SU-DHL-6 (cell line): ENCODE data around the gene DOK4.

Experiments
- H2AFZ ChIP-seq: fragments of 200-600 bp; sonication (generic); 2 replicates; pipeline ENCODE4 v1.6.1; 2014; ENCODE audit warnings: low read depth, mild to moderate bottlenecking, moderate library complexity, mixed read lengths, antibody characterized with exemption, low read length; ENCODE audit not compliant: severe bottlenecking
- H3F3A ChIP-seq: fragments of 200-600 bp; shearing (Covaris generic); 2 replicates; pipeline ENCODE4 v1.6.0; 2016; ENCODE audit warnings: antibody characterized with exemption, mild to moderate bottlenecking; ENCODE audit not compliant: insufficient read depth
- H3K27ac ChIP-seq: fragments of 200-600 bp; sonication (generic); 2 replicates; pipeline ENCODE4 v1.5.1; 2016; ENCODE audit warnings: low read depth, mild to moderate bottlenecking, low read length, moderate library complexity, mixed read lengths
- H3K27me3 ChIP-seq: fragments of 200-600 bp; sonication (generic), shearing (Covaris generic); 2 replicates; pipeline ENCODE4 v1.6.0; 2014; ENCODE audit warnings: mild to moderate bottlenecking, low read length
- H3K36me3 ChIP-seq: fragments of 200-600 bp; sonication (generic); 2 replicates; pipeline ENCODE4 v1.6.1; 2014; ENCODE audit warnings: mild to moderate bottlenecking, low read length, mixed read lengths
- H3K4me2 ChIP-seq: fragments of 300-600, 200-600 bp; shearing (Covaris generic), sonication (generic); 2 replicates; pipeline ENCODE4 v1.6.0; 2014; ENCODE audit warnings: low read length, low read depth, mild to moderate bottlenecking; ENCODE audit not compliant: poor library complexity, severe bottlenecking
- H3K4me3 ChIP-seq: fragments of 200-600 bp; sonication (generic); 2 replicates; pipeline ENCODE4 v1.5.1; 2014; ENCODE audit warnings: antibody characterized with exemption, low read length, mild to moderate bottlenecking, mixed read lengths; ENCODE audit not compliant: insufficient read depth, poor library complexity, severe bottlenecking
- H3K79me2 ChIP-seq: fragments of 200-600 bp; sonication (generic); 2 replicates; pipeline ENCODE4 v1.6.1; 2014; ENCODE audit warnings: mild to moderate bottlenecking, low read length, moderate library complexity; ENCODE audit not compliant: insufficient read depth
- H3K9ac ChIP-seq: fragments of 200-600 bp; sonication (generic); 2 replicates; pipeline ENCODE4 v1.7.0; 2014; ENCODE audit warnings: mild to moderate bottlenecking, low read length
- H3K9me2 ChIP-seq: fragments of 200-600 bp; sonication (generic); replicated peaks from 2 replicates; pipeline ENCODE4 v1.6.1; 2014; ENCODE audit warnings: low read length; ENCODE audit not compliant: insufficient read depth
- H3K9me3 ChIP-seq: fragments of 200-600 bp; sonication (generic); 2 replicates; pipeline ENCODE4 v1.6.1; 2014; ENCODE audit warnings: low read length, mixed read lengths; ENCODE audit not compliant: insufficient read depth
- H4K20me1 ChIP-seq: fragments of 200-600 bp; sonication (generic); 2 replicates; pipeline ENCODE4 v1.6.1; 2014; ENCODE audit warnings: low read depth, mild to moderate bottlenecking, antibody characterized with exemption, low read length, moderate library complexity, mixed read lengths
- EZH2phosphoT487 ChIP-seq: fragments of 200-600 bp; sonication (generic), shearing (Covaris generic); conservative IDR thresholded peaks from 2 replicates; pipeline ENCODE4 v1.6.1; 2018; ENCODE audit warnings: mild to moderate bottlenecking, antibody characterized with exemption, low read length, moderate library complexity, mixed read lengths
- TF ChIP-seq, protein P1 (sequence below): fragments of 200-600 bp; sonication (generic); IDR thresholded peaks from one replicate; pipeline ENCODE4 v1.5.1; 2017; ENCODE audit warnings: antibody characterized with exemption, mild to moderate bottlenecking, low read length, moderate library complexity; ENCODE audit not compliant: insufficient read depth, poor library complexity, severe bottlenecking

Gene DOK4

DNA sequence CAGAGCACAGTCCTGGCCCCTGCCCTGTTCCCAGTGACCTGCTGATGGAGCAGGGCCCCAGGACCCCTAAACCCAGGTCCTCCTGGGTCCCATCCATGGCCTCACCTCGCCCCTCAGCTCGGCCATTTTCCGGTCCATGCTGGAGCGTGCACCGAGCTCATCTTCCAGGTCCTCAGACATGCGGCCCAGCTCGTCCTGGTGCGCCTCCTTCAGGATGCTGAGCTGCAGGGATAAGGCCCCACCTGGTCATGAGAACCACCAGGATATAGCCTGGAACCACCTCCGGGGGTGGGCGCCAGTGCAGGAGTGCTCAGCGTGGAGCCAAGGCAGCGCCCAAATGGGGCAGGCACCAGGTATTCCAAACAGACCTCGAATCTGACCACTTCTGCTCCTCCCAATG, 32.2 kb upstream of the DOK4 start:
- Histone ChIP-seq H3K9ac (no peak overlapping the region), H3K4me2 (no peak overlapping the region), H3K9me2 (no peaks in the 10 kb centered on the region), H3K27me3 (no peaks in the 10 kb centered on the region), H3F3A (no peaks in the 10 kb centered on the region), H3K36me3 (no peaks in the 10 kb centered on the region), H4K20me1 (no peaks in the 10 kb centered on the region), H3K9me3 (no peaks in the 10 kb centered on the region), H2AFZ (no peak overlapping the region), H3K4me3 (no peak overlapping the region), H3K79me2 (no peaks in the 10 kb centered on the region), H3K27ac (no peak overlapping the region)
- TF ChIP-seq EZH2phosphoT487, result no peak

DNA sequence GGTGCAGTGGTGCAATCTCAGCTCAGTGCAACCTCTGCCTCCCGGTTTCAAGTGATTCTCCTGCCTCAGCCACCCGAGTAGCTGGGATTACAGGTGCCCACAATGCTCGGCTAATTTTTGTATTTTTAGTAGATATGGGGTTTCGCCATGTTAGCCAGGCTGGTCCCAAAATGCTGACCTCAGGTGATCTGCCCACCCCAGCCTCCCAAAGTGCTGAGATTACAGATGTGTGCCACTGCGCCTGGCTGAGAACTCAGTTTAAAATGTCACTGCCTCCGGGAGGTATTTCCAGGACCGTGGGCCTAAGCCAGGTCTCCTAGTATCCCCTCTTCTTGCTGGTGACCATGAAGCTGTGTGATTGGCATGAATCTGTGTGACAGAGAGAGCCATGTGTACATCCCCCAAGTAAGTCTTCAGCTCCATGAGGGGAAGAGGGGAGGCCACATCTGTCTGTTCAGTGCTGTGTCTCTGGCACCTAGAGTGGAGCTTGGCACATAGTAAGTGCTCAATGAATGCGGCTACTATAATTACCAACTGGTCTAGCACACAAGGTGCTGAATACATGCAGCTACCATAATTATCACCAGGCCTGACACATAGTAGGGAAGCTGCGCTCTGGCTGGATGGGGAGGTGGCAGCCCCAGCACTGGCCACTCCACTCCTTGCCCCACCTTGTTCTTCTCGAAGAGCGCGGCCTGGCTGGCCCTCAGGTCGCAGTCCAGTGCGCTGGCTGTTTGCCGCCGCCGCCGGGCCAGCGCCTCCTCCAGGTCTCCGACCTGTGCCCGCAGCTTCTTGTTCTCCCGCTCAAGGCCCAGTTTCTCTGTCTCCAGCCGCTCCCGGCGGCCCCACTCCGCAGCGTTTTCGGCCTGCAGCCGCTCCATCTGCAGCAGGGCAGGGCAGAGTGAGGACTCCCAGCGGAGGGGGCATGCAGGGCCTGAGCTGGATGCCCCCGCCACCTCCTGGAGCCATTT, 31.4 kb upstream of the DOK4 start:
- Histone ChIP-seq H3K4me3 (no peak overlapping the region), H3K27ac (no peak overlapping the region), H3K36me3 (no peaks in the 10 kb centered on the region), H3K9me2 (no peaks in the 10 kb centered on the region), H3K27me3 (no peaks in the 10 kb centered on the region), H3K9ac (no peak overlapping the region), H3K9me3 (no peaks in the 10 kb centered on the region), H4K20me1 (no peaks in the 10 kb centered on the region), H3F3A (no peaks in the 10 kb centered on the region), H2AFZ (no peak overlapping the region), H3K79me2 (no peaks in the 10 kb centered on the region), H3K4me2 (no peak overlapping the region)
- TF ChIP-seq, protein P1, sequence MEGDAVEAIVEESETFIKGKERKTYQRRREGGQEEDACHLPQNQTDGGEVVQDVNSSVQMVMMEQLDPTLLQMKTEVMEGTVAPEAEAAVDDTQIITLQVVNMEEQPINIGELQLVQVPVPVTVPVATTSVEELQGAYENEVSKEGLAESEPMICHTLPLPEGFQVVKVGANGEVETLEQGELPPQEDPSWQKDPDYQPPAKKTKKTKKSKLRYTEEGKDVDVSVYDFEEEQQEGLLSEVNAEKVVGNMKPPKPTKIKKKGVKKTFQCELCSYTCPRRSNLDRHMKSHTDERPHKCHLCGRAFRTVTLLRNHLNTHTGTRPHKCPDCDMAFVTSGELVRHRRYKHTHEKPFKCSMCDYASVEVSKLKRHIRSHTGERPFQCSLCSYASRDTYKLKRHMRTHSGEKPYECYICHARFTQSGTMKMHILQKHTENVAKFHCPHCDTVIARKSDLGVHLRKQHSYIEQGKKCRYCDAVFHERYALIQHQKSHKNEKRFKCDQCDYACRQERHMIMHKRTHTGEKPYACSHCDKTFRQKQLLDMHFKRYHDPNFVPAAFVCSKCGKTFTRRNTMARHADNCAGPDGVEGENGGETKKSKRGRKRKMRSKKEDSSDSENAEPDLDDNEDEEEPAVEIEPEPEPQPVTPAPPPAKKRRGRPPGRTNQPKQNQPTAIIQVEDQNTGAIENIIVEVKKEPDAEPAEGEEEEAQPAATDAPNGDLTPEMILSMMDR, result no peak
- TF ChIP-seq EZH2phosphoT487, result no peak

DNA sequence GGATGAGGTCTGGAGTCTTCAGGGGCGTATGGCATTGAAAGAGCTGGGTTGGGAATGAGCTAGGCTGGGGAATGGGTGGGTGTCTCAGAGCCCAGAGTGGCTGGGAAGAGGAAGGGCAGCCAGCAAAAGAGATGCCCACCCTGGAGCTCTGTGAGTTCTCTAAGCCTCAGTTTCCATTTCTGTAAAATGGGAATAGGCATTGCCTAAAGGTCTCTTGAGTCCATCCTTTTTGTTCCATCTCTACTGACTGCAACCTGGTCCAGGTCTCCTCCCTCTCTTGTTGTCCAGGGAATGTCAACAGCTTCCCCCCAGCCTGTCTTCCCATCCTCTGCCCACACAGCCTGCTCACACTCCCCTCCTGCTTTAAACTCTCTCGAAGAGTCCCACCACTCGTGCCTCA, 30.5 kb upstream of the DOK4 start:
- no peaks in the 10 kb centered on the region for H3K27me3 ChIP-seq

More for the DNA sequence above, 30.5 kb upstream of the DOK4 start:
- TF ChIP-seq EZH2phosphoT487, result no peak
- TF ChIP-seq, protein P1, result no peak
- Histone ChIP-seq H3K27ac (no peak overlapping the region), H3K4me3 (no peak overlapping the region), H3K9me3 (no peaks in the 10 kb centered on the region), H3K36me3 (no peaks in the 10 kb centered on the region), H2AFZ (no peak overlapping the region), H3K79me2 (no peaks in the 10 kb centered on the region), H3K9me2 (no peaks in the 10 kb centered on the region), H3K9ac (no peak overlapping the region), H3F3A (no peaks in the 10 kb centered on the region), H4K20me1 (no peaks in the 10 kb centered on the region), H3K4me2 (no peak overlapping the region)
